Endothelial cell of umbilical vein (primary cell): Measurements from ENCODE around the gene TYSND1. TPM values are rescaled to one million over a fixed set of nuclear protein-coding genes. Genes with fewer than 3 reads are reported as not detected.

Experiments used
- BruUV-seq: library from RNA; stranded (reverse); fragments of 400-500 nt; replicated peaks from 2 replicates; lab custom pipeline; 2021; lab: Mats Ljungman, UMichigan
- CTCF ChIA-PET: fragments of 300-600, 350-600 bp; sonication (Branson Sonifier 250); formaldehyde crosslinking; loops from one replicate; lab custom pipeline; 2021; ENCODE audit warnings: antibody characterized with exemption, inconsistent platforms; lab: Charles Lee
- POLR2A ChIA-PET: fragments of 300-600, 350-600 bp; sonication (Branson Sonifier 250); formaldehyde crosslinking; loops from one replicate; lab custom pipeline; 2021; ENCODE audit warnings: antibody characterized with exemption, inconsistent platforms; lab: Charles Lee
- DNase-seq: peaks from one replicate; pipeline ENCODE4 v3.0.0-alpha.2; 2011; ENCODE audit warnings: low read depth, low spot score
- FAIRE-seq: peaks from 2 replicates; lab custom pipeline; 2011; peaks lifted over from hg19 to GRCh38; lab: Jason Lieb, UNC
- H2AFZ ChIP-seq: 2 replicates; pipeline ENCODE4 v1.6.0; 2012; ENCODE audit warnings: low read depth, low read length, control low read depth, inconsistent platforms
- H3K27ac ChIP-seq: 2 replicates; pipeline ENCODE4 v1.5.1; 2011; ENCODE audit warnings: low read depth, mild to moderate bottlenecking, control low read depth, low read length, moderate library complexity; ENCODE audit not compliant: insufficient read depth
- H3K27me3 ChIP-seq, 2 experiments: 2 replicates each; pipeline versions ENCODE4 v1.6.0 to v1.6.1; 2011; ENCODE audit warnings: low read length in 2 of 2, mixed read lengths in 1 of 2; ENCODE audit not compliant: control insufficient read depth in 2 of 2, insufficient read depth in 2 of 2
- H3K36me3 ChIP-seq, 2 experiments: 2 replicates in 1 of 2; 3 replicates in 1 of 2; pipeline ENCODE4 v1.5.1; 2011; ENCODE audit warnings: low read length in 2 of 2, mild to moderate bottlenecking in 1 of 2, moderate library complexity in 1 of 2; ENCODE audit not compliant: control insufficient read depth in 2 of 2, insufficient read depth in 2 of 2; ENCODE audit errors: extremely low read depth in 1 of 2
- H3K4me1 ChIP-seq: 3 replicates; pipeline ENCODE4 v1.5.1; 2011; ENCODE audit warnings: mild to moderate bottlenecking, low read length; ENCODE audit not compliant: control insufficient read depth, insufficient read depth; ENCODE audit errors: extremely low read depth
- H3K4me2 ChIP-seq: 2 replicates; pipeline ENCODE4 v1.6.1; 2011; ENCODE audit warnings: low read length, control low read depth, mixed read lengths; ENCODE audit not compliant: insufficient read depth
- H3K4me3 ChIP-seq, 3 experiments: fragments of 200-600 bp in 1 of 3; sonication (generic), shearing (Covaris generic) in 1 of 3; replicated peaks in 1 of 3; 2 replicates each; pipeline ENCODE4 v1.5.1; 2011 to 2016; ENCODE audit warnings: control low read depth in 3 of 3, low read length in 3 of 3, mild to moderate bottlenecking in 2 of 3, inconsistent platforms in 1 of 3, low read depth in 1 of 3, moderate library complexity in 1 of 3; ENCODE audit not compliant: insufficient read depth in 1 of 3
- H3K79me2 ChIP-seq: 2 replicates; pipeline ENCODE4 v1.6.0; 2012; ENCODE audit warnings: low read length, inconsistent platforms; ENCODE audit not compliant: control insufficient read depth, insufficient read depth
- H3K9ac ChIP-seq: replicated peaks from 2 replicates; pipeline ENCODE3; 2011; ENCODE audit warnings: low read length, control low read depth; ENCODE audit not compliant: insufficient read depth; ENCODE audit errors: extremely low read depth
- H3K9me1 ChIP-seq: replicated peaks from 3 replicates; pipeline ENCODE4 v1.6.0; 2011; ENCODE audit warnings: mild to moderate bottlenecking, low read length; ENCODE audit not compliant: control insufficient read depth, insufficient read depth; ENCODE audit errors: extremely low read depth
- H3K9me3 ChIP-seq: replicated peaks from 2 replicates; pipeline ENCODE4 v1.5.1; 2012; ENCODE audit warnings: low read length, inconsistent platforms; ENCODE audit not compliant: control insufficient read depth, insufficient read depth
- H4K20me1 ChIP-seq: replicated peaks from 2 replicates; pipeline ENCODE3; 2011; ENCODE audit warnings: mild to moderate bottlenecking, low read length; ENCODE audit not compliant: control insufficient read depth, insufficient read depth; ENCODE audit errors: extremely low read depth
- FOS ChIP-seq: IDR thresholded peaks from 2 replicates; pipeline ENCODE4 v1.6.1; 2011; ENCODE audit warnings: mild to moderate bottlenecking, low read length, moderate library complexity, borderline replicate concordance; ENCODE audit not compliant: insufficient read depth
- GATA2 ChIP-seq: IDR thresholded peaks from 2 replicates; pipeline ENCODE4 v1.7.0; 2011; ENCODE audit warnings: low read depth, mild to moderate bottlenecking, moderate library complexity, mixed read lengths, low read length; ENCODE audit not compliant: insufficient read length, insufficient read depth
- MAX ChIP-seq: IDR thresholded peaks from 2 replicates; pipeline ENCODE4 v1.6.1; 2011; ENCODE audit not compliant: insufficient read depth, insufficient read length
- MYC ChIP-seq: IDR thresholded peaks from one replicate; pipeline ENCODE4 v1.6.1; 2011; ENCODE audit warnings: mild to moderate bottlenecking, low read depth, low read length
- POLR2A ChIP-seq: IDR thresholded peaks from 2 replicates; pipeline ENCODE4 v1.6.1; 2012; ENCODE audit warnings: low read depth, mild to moderate bottlenecking, control low read depth, low read length
- POLR2AphosphoS5 ChIP-seq: IDR thresholded peaks from 2 replicates; pipeline ENCODE4 v1.6.1; 2012; ENCODE audit warnings: low read depth, mild to moderate bottlenecking, control low read depth, low read length, moderate library complexity; ENCODE audit not compliant: insufficient read depth
- dilution Hi-C: fragments of 300-500 bp; cut with MboI; formaldehyde crosslinking; loops from one replicate; pipeline ENCODE4 v1.15.0; 2019; ENCODE audit warnings: low sequenced_read_pairs; ENCODE audit not compliant: extremely low pct_ligation_motif_present
- intact Hi-C: fragments of 100-400 bp; cut with micrococcal nuclease; formaldehyde crosslinking; loops from one replicate; pipeline ENCODE4 v1.10.0; 2022
- polyA plus RNA-seq, 4 experiments: library from polyadenylated mRNA; depleted of rRNA in 3 of 4; stranded (reverse) in 3 of 4; unstranded in 1 of 4; fragments of >200 nt; gene quantifications; 2 replicates each; pipeline versions ENCODE4 v1.2.1 to v1.2.3, GENCODE V29; 2011 to 2012; ENCODE audit warnings: missing spikeins in 1 of 4
- total RNA-seq: library from RNA; stranded (reverse); gene quantifications from 2 replicates; pipeline ENCODE4 v1.2.3, GENCODE V29; 2021

TYSND1 gene
- total and polyA plus RNA-seq, 2 donors (not counting 3 experiments of a cell fraction or from before 2014, with no cell fraction given): 5.1 to 7.8 TPM

DNA sequence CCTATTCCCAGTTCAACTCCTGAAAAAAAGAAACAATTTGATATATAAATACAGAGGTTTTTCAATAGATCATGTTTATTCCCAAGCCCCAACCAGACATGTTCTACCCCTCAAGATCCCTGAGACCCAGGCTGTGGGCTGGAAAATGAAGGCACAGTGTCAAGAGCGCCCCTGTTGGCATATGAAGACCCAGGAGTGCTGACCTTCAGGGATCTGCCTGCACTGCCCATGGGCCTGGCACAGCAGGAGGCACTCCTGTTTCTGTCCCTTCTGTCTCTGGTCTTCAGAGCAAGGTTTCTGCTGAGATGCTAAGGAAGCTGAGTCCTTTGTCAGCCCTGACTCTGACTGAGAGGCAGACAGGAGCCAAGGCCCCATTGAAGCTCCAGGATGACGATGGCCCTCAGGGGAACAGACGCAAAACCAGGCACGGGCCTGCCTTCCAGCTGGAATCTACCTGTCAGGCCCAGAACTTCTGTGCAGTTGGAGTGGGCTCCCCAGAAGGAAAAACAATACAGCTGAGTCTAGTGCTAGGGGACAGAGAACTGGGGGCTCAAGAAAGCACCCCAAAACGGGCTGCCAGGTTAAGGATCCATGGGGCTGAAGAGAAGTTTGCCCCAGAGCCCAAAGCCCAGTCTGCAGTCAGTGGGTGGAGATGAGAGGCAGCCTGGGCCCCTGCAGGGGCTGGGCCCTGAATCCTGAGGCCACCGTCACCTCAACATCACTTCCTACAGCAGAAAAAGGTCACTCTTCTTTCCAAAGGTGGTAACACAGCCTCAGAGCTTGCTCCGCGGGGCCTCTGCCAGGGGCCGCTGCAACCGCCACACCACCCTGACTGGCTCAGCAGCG, 7.1 kb downstream of the TYSND1 start:
- Histone ChIP-seq H3K27me3 (no peaks in the 10 kb centered on the region), H3K9ac (no peak overlapping the region), H3K4me3 (no peak overlapping the region), H3K27ac (no peak overlapping the region), H3K36me3 (no peaks in the 10 kb centered on the region), H3K9me1 (no peaks in the 10 kb centered on the region), H2AFZ (no peak overlapping the region), H3K4me2 (no peak overlapping the region), H4K20me1 (no peaks in the 10 kb centered on the region), H3K9me3 (no peaks in the 10 kb centered on the region), H3K79me2 (no peaks in the 10 kb centered on the region), H3K4me1 (no peaks in the 10 kb centered on the region)
- intact Hi-C loops: no loop called here
- dilution Hi-C loops: no loop called here
- BruUV-seq: no TSS peak
- ChIA-PET CTCF (interaction anchor here (0.6 to 5.9 kb wide), 2 partner anchors 23 to 430 kb away, joined by 3 to 35 read pairs; no protein-coding TSS in a partner anchor), POLR2A (interaction anchor here (0.6 kb wide), 1 partner anchor 21 kb away, joined by 7 read pairs; no protein-coding TSS in a partner anchor)
- FAIRE-seq (no peak), DNase-seq (no peak)
- TF ChIP-seq GATA2 (no peak), POLR2AphosphoS5 (no peak), POLR2A (no peak)

GRCh38 chr10:70137927-70138883, 8.3 kb downstream of the TYSND1 start:
- H3K36me3 ChIP-seq: no peaks in the 10 kb centered on the region
- DNase-seq (no peak), FAIRE-seq (no peak)
- no peaks in the 10 kb centered on the region for H3K27me3 ChIP-seq
- H3K79me2 ChIP-seq: no peaks in the 10 kb centered on the region
- H3K4me1 ChIP-seq: peaks cover under 1% of the 10 kb centered on the region
- no peak overlapping the region for H3K4me3 ChIP-seq
- dilution Hi-C loops (no loop called here), intact Hi-C loops (no loop called here)
- H3K4me2 ChIP-seq: no peak overlapping the region
- H4K20me1 ChIP-seq: no peaks in the 10 kb centered on the region
- H3K9me3 ChIP-seq: no peaks in the 10 kb centered on the region
- ChIA-PET POLR2A (interaction anchor here (0.6 kb wide), 1 partner anchor 20 kb away, joined by 7 read pairs; no protein-coding TSS in a partner anchor), CTCF (interaction anchor here (0.6 to 5.9 kb wide), 3 partner anchors 8 to 429 kb away, joined by 3 to 35 read pairs (median 4); partner anchors contain the start of gene TYSND1)
- H2AFZ ChIP-seq: no peak overlapping the region
- no TSS peak for BruUV-seq
- no peak overlapping the region for H3K27ac ChIP-seq
- TF ChIP-seq MAX (no peak), FOS (no peak), MYC (no peak), POLR2A (no peak)
- H3K9me1 ChIP-seq: no peaks in the 10 kb centered on the region
- H3K9ac ChIP-seq: no peak overlapping the region
